Kidney (tissue), 14 donors: Measurements from ENCODE around the gene SECTM1. TPM values are rescaled to one million over a fixed set of nuclear protein-coding genes. Genes with fewer than 3 reads are reported as not detected.

ENCODE experiments used
- DNase-seq, 5 donors: peaks; one replicate each; pipeline ENCODE4 v3.0.0-alpha.2; 2013 to 2020
- FAIRE-seq: peaks from 2 replicates; lab custom pipeline; 2012; peaks lifted over from hg19 to GRCh38; lab: Jason Lieb, UNC
- H3K27ac ChIP-seq, 2 donors: one replicate each; pipeline ENCODE4 v1.7.0; 2013; ENCODE audit warnings: low read depth in 2 of 2, low read length in 2 of 2, inconsistent platforms in 1 of 2
- H3K27me3 ChIP-seq: one replicate; pipeline ENCODE4 v1.7.1; 2013; ENCODE audit warnings: low read length, inconsistent platforms; ENCODE audit not compliant: control insufficient read depth, insufficient read depth
- H3K36me3 ChIP-seq, 3 donors: one replicate each; pipeline versions ENCODE4 v1.7.0 to v1.7.1; 2013; ENCODE audit warnings: low read length in 3 of 3, control low read depth in 1 of 3, inconsistent platforms in 1 of 3; ENCODE audit not compliant: insufficient read depth in 3 of 3, control insufficient read depth in 2 of 3
- H3K4me1 ChIP-seq, 3 donors: one replicate each; pipeline versions ENCODE4 v1.7.0 to v1.7.1; 2013; ENCODE audit warnings: low read length in 3 of 3, inconsistent platforms in 1 of 3, low read depth in 1 of 3; ENCODE audit not compliant: control insufficient read depth in 2 of 3, insufficient read depth in 2 of 3
- H3K4me3 ChIP-seq, 3 donors: one replicate each; pipeline versions ENCODE4 v1.7.0 to v1.8.1; 2013; ENCODE audit warnings: low read length in 3 of 3, control low read depth in 1 of 3, inconsistent platforms in 1 of 3
- H3K9ac ChIP-seq, 3 donors: one replicate each; pipeline versions ENCODE4 v1.7.0 to v1.7.1; 2013; ENCODE audit warnings: low read length in 3 of 3, control low read depth in 1 of 3, inconsistent platforms in 1 of 3
- H3K9me3 ChIP-seq, 3 donors: one replicate each; pipeline versions ENCODE4 v1.7.0 to v1.7.1; 2013; ENCODE audit warnings: low read length in 3 of 3, control low read depth in 1 of 3, inconsistent platforms in 1 of 3; ENCODE audit not compliant: control insufficient read depth in 2 of 3, insufficient read depth in 1 of 3
- CTCF ChIP-seq: IDR thresholded peaks from 3 replicates; pipeline ENCODE4 v1.5.1; 2012; ENCODE audit warnings: mild to moderate bottlenecking, moderate library complexity, borderline replicate concordance; ENCODE audit not compliant: insufficient read depth; ENCODE audit errors: extremely low read depth
- intact Hi-C: fragments of 100-400 bp; cut with DNase I; formaldehyde crosslinking; loops from one replicate; pipeline ENCODE4 v1.11.1; 2022
- polyA plus RNA-seq: library from polyadenylated mRNA; stranded (reverse); fragments of 350-450 nt; fragmentation: Illumina TruSeq; extraction: RNeasy Lipid Tissue Mini Kit (QIAGEN cat#74804); gene quantifications from one replicate; pipeline ENCODE4 v1.2.3, GENCODE V29; 2014; ENCODE audit warnings: low read depth, low replicate concordance; ENCODE audit not compliant: insufficient read depth
- total RNA-seq: library from RNA; stranded (reverse); fragmentation: NEBNext Ultra II Directional; extraction: Animal tissue kit (Norgen Biotek cat#: 25700); gene quantifications from one replicate; pipeline ENCODE4 v1.2.1, GENCODE V29; 2021
- donor health status: control.
- donor health status: control.
- donor health status: control.
- donor health status: control.
- donor health status: control.
- donor health status: DM: yes; HTN: yes; CAD: no.
- donor health status: Normal renal cell carcinoma (clear cell type).

The SECTM1 gene
- total and polyA plus RNA-seq, 2 donors from 2014 or later, result 15.4 to 87.5 TPM

- Histone ChIP-seq H3K4me1 (no peaks in the 10 kb centered on the region), H3K9ac (no peak overlapping the region), H3K27ac (no peak overlapping the region), H3K9me3 (no peaks in the 10 kb centered on the region), H3K4me3 (no peak overlapping the region), H3K36me3 (no peaks in the 10 kb centered on the region), H3K27me3 (peaks cover 2% of the 10 kb centered on the region)
- FAIRE-seq, result no peak
- intact Hi-C loops, result no loop called here
- TF ChIP-seq CTCF, result no peak
- peak in 1 of 5 donors; percentile 58 for DNase-seq
These were observed 42.6 kb upstream of the SECTM1 start for GRCh38 chr17:82376042-82376730.

GRCh38 chr17:82375359-82376041 lies 41.9 kb upstream of the SECTM1 start:
- DNase-seq, result peak in 1 of 5 donors; percentile 61
- no peaks in the 10 kb centered on the region for H3K36me3 ChIP-seq
- H3K27me3 ChIP-seq, result peaks cover 2% of the 10 kb centered on the region
- FAIRE-seq, result no peak
- H3K4me1 ChIP-seq, result peaks cover 0 to 5% (median 0%) of the 10 kb centered on the region in 3 donors
- no peak overlapping the region for H3K4me3 ChIP-seq
- H3K9me3 ChIP-seq, result no peaks in the 10 kb centered on the region
- no peak overlapping the region for H3K9ac ChIP-seq
- no peak overlapping the region for H3K27ac ChIP-seq
- TF ChIP-seq CTCF, result no peak
- intact Hi-C loops, result no loop called here

GRCh38 chr17:82374626-82375331 lies 41.2 kb upstream of the SECTM1 start:
- H3K9me3 ChIP-seq, result no peaks in the 10 kb centered on the region
- no peak overlapping the region for H3K4me3 ChIP-seq
- H3K36me3 ChIP-seq, result no peaks in the 10 kb centered on the region
- no peak for TF ChIP-seq CTCF
- intact Hi-C loops, result no loop called here
- no peak overlapping the region for H3K27ac ChIP-seq
- DNase-seq (peak in 1 of 5 donors; percentile 50), FAIRE-seq (no peak)
- H3K4me1 ChIP-seq, result peaks cover 0 to 6% (median 0%) of the 10 kb centered on the region in 3 donors
- no peak overlapping the region for H3K9ac ChIP-seq
- no peaks in the 10 kb centered on the region for H3K27me3 ChIP-seq
